Measurements from ENCODE around the gene ZNF473.
"Not testable (repeated sequence)": the region's sequence is repeated elsewhere in the genome, so short reads cannot be mapped to it uniquely, and the experiment has no call there.

The ZNF473 gene

DNA sequence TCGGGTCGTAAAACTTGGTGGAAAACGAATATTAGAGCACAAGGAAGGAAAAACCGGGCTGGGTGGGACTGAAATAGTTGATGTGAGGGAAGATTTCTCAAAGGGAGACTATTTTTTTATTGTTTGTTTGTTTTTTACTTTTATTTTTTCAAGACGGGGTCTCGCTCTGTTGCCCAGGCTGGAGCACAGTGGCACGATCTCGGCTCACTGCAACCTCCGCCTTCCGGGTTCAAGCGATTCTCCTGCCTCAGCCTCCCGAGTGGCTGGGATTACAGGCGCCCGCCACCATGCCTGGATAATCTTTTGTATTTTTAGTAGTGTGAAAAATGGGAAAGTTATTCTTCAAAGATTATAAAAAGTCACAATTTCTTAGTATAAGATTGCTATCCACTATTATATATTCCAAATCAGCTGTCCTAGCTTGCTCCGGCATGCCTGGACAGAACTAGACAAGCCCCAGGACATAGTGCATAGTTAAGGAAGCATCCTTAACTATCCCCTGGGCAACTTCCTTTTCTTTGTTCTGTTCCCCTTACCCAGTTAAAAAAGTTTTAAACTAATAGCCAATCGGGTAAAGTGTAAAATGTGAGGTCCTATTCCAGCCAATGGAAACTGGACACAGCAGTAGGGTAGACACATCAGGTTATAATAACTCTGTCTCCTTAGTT, 25.6 kb downstream of the ZNF473 start:
- DNase-seq = not testable (repeated sequence)

- peak; percentile 1 to 27 for DNase-seq
Observed at GRCh38 chr19:50051964-50052363, 26.2 kb downstream of the ZNF473 start.

DNA sequence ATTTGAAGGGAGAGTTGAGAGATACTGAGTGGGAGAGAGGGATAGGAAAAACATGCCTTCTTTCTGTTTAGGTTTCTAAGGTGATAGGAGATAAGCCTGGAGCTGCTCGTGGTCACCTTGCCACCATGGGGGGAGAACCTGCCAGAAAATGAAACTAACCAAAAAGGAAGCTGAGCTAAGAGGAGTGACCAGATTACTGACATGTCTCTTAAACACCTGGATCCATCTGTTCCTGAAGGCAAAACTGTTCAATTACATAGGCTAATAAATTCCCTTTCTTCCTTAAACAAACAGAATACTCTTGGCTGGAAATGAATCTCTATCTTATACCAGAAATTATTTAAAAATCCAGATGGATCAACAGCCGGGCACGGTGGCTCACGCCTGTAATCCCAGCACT, 27.3 kb downstream of the ZNF473 start:
- DNase-seq = no peak

GRCh38 chr19:50058425-50058824, 32.6 kb downstream of the ZNF473 start:
- no peak for DNase-seq

DNA sequence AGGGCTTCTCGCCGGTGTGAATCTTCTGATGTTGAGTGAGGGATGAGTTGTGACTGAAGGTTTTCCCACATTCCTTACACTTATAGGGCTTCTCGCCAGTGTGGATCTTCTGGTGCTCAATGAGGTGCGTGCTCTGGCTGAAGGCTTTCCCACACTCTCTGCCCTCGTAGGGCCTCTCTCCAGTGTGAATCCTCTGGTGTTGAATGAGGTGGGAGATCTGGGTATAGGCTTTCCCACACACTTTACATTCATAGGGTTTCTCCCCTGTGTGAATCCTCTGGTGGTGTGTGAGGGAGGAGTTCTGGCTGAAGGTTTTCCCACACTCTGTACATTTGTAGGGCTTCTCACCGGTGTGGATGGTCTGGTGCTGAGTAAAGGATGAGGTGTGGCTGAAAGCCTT, 33.2 kb downstream of the ZNF473 start:
- no peak for DNase-seq

DNA sequence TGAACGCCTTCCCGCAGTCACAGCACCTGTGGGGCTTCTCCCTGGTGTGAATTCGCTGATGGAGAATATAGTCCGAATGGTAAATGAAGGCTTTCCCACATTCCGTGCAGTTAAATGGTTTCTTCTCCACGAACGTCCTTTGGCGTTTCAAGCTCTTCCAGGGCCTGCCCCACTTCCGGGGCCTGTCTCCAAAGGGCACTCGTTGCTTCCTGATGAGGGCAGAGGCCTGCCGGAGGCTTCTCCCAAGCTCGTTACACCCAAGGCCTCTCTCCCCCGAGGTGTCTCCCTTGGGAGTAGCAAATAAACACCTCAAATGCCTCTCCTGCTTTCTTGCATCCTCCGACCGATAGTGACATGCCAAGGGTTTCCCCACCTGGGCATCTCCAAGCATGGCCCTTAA, 34.3 kb downstream of the ZNF473 start:
- no peak for DNase-seq

- DNase-seq = no peak
Observed at GRCh38 chr19:50061650-50062049, 35.8 kb downstream of the ZNF473 start.

GRCh38 chr19:50065938-50066337, 40.1 kb downstream of the ZNF473 start:
- DNase-seq = no peak

DNA sequence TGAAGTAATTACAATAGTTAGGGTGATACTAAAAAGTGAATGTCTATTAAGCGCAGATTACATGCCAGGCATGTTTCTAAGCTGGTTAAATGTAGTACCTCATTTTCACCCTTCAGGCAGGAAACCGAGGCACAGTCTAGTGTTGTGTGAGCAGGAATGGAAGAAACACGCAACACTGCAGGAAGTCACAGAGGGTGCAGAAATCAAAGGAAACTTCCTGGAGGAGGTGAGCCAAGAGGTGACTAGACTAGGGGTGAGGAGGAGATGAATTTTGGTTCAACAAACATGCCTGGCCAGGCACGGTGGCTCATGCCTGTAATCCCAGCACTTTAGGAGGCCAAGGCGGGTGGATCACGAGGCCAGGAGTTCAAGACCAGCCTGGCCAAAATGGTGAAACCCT, 41.8 kb downstream of the ZNF473 start:
- DNase-seq = no peak

- DNase-seq = not testable (repeated sequence)
Observed at GRCh38 chr19:50068382-50068781, 42.6 kb downstream of the ZNF473 start.

GRCh38 chr19:50075076-50075475, 49.3 kb downstream of the ZNF473 start:
- DNase-seq = not testable (repeated sequence)

DNA sequence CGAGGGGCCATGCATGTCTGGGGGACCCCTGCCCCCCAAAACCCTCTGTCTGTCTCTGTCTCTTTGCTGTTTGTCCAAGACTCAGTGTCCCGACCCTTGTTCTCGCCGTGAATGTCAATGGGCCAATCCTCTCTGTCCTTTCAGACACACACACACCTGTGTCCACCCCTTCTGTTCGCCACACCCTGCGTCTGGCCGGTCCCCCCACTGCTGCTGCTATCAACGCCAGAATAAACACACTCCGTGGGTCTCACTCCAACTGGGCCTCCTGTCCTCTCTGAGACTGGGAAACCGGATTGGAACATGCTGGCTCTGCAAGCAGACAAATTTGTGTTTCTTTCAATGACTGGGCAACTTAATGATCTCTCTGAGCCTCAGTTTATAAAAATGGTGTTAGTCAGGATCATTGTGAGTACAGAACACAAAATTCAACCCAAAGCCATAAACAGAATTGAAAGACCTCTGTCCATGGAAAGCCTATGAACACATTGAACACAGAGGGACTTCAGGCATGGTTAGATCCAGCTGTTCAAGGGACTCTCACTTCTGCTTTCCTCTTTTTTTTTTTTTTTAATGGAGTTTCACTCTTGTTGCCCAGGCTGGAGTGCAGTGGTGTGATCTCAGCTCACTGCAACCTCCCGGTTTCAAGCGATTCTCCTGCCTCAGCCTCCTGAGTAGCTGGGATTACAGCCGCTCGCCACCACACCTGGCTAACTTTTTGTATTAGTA, 50.0 kb downstream of the ZNF473 start:
- not testable (repeated sequence) for DNase-seq

- DNase-seq = not testable (repeated sequence)
Observed at GRCh38 chr19:50076581-50077355, 51.0 kb downstream of the ZNF473 start.

DNA sequence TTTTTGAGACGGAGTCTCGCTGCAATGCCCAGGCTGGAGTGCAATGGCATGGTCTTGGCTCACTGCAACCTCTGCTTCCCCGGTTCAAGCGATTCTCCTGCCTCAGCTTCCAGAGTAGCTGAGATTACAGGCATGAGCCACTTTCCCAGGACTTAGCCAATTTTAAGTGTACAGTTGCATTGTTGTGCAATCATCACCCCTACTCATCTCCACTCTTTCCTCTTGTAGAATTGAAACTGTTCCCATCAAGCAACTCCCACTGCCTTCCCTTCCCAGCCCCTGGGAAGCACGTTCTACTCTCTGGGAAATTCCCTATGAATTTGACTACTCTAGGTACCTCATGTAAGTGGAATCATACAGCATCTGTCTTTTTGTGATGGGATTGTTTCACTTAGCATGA, 53.2 kb downstream of the ZNF473 start:
- not testable (repeated sequence) for DNase-seq

DNA sequence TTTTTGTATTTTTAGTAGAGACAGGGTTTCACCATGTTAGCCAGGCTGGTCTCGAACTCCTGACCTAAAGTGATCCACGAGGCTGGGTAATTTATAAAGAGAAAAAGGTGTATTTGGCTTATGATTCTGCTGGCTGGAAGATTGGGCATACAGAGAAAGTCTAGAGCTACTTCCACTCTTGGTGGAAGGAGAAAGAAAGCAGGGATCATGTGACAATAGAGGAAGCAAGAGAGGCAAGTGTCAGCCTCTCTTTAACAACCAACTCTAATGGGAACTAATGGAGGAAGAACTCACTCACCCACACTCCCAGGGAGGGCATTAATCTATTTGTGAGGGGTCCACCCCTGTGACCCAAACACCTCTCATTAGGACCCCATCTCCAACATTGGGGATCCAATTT, 58.6 kb downstream of the ZNF473 start:
- DNase-seq = not testable (repeated sequence)

- not testable (repeated sequence) for DNase-seq
Observed at GRCh38 chr19:50087153-50087552, 61.3 kb downstream of the ZNF473 start.

- DNase-seq = not testable (repeated sequence)
Observed at GRCh38 chr19:50090706-50091105, 64.9 kb downstream of the ZNF473 start.

GRCh38 chr19:50091786-50092185, 66.0 kb downstream of the ZNF473 start:
- DNase-seq = not testable (repeated sequence)

- DNase-seq = not testable (repeated sequence)
Observed at GRCh38 chr19:50092597-50092996, 66.8 kb downstream of the ZNF473 start.

DNA sequence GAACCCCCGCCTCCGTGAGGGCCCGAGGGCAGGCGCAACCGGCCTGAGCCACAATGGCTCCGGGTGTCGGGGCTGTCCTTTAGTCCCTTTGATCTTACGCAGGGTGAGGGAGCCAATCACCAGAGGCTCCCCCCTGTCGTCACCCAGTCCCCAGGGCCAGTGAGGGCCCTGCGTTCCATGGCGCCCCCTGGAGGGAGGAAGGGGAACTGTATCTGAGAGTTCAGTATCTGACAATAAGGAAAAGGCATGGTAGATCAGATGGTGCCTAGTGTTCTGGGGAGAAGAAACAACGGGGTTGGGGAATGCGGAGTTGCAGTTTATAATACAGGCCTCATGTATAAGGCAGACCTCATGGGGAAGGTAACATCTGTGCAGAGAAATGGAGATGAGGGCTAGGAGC, 72.1 kb downstream of the ZNF473 start:
- DNase-seq = not testable (repeated sequence)

DNA sequence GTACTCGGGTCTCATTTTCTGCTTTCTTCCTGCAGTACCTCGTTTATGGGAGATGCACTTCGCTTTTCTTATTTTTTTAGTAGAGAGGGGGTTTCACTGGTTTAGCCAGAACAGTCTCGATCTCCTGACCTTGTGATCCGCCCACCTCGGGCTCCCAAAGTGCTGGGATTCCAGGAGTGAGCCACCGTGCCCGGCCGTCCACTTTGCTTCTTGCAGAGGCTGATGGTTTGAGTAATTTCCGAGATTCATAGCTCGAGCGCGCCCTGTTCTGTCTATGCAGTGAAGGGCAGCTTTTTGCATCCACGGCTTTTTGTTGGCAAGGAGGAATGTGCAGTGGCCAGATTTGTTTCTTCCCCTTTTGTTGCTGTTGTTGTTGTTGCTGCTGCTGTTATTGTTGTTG, 73.1 kb downstream of the ZNF473 start:
- not testable (repeated sequence) for DNase-seq

GRCh38 chr19:50099696-50100095, 73.9 kb downstream of the ZNF473 start:
- DNase-seq = not testable (repeated sequence)

DNA sequence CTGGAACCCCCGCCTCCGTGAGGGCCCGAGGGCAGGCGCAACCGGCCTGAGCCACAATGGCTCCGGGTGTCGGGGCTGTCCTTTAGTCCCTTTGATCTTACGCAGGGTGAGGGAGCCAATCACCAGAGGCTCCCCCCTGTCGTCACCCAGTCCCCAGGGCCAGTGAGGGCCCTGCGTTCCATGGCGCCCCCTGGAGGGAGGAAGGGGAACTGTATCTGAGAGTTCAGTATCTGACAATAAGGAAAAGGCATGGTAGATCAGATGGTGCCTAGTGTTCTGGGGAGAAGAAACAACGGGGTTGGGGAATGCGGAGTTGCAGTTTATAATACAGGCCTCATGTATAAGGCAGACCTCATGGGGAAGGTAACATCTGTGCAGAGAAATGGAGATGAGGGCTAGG, 75.1 kb downstream of the ZNF473 start:
- not testable (repeated sequence) for DNase-seq
